Measurements from ENCODE around the gene CTDP1.

DNA sequence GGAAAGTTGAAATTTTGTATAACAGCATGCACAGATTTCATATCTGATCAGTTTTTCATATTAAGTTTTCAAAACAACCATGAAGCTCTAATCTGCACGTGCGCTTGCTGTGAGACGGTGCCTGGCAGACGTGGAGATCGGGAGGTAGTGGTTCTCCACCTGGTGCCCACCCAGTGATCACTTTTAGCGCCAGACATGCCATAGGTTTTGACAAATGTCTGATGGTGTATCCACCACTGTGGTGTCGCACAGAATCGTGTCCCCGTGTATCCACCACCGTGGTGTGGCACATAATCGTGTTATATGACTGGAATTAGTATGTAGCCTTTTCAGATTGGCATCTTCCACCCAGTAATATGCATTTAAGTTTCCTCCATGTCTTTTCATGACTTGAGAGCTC, 77.2 kb downstream of the CTDP1 start:
- TF ChIP-seq, protein P1, sequence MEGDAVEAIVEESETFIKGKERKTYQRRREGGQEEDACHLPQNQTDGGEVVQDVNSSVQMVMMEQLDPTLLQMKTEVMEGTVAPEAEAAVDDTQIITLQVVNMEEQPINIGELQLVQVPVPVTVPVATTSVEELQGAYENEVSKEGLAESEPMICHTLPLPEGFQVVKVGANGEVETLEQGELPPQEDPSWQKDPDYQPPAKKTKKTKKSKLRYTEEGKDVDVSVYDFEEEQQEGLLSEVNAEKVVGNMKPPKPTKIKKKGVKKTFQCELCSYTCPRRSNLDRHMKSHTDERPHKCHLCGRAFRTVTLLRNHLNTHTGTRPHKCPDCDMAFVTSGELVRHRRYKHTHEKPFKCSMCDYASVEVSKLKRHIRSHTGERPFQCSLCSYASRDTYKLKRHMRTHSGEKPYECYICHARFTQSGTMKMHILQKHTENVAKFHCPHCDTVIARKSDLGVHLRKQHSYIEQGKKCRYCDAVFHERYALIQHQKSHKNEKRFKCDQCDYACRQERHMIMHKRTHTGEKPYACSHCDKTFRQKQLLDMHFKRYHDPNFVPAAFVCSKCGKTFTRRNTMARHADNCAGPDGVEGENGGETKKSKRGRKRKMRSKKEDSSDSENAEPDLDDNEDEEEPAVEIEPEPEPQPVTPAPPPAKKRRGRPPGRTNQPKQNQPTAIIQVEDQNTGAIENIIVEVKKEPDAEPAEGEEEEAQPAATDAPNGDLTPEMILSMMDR (conservative IDR thresholded peaks at IDR 0.05; ENCODE audit: low read length), result no peak
- no peak for TF ChIP-seq EZH2phosphoT487 (IDR thresholded peaks at IDR 0.05; ENCODE audit: borderline replicate concordance, low read depth, low read length)
